NCI-H2171 (cell line): ENCODE data around the gene TINCR.
"Not testable (repeated sequence)": the region's sequence is repeated elsewhere in the genome, so short reads cannot be mapped to it uniquely, and the experiment has no call there.

Experiments used
- DNase-seq: peaks from one replicate; lab custom pipeline; 2025; lab: John Stamatoyannopoulos, UW

Gene TINCR

DNA sequence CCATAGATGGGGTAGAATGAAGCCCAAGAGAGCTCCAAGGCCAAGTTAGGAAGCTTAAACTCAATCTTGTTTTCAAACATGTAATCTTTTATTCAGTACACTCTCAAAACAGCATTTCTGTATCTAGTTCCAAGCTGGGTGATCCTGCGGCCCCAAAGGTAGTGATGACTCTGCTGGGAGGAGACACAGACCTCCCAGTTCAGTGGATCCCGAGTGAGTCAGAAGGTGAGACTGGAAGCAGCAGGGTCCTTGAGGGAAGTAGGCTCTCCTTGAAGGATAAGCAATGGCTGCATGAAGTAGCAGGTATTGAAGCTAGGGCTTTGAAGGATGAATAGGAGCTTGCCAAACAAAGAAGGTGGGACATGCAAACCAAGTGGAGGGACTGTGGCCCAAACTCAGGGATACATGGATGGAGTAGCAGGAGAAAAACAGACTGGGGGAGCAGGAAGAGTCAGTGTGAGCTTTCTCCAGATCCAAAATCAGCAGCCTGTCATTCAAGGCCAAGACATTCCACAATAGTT is 9.6 kb downstream of the TINCR start:
- DNase-seq = no peak

DNA sequence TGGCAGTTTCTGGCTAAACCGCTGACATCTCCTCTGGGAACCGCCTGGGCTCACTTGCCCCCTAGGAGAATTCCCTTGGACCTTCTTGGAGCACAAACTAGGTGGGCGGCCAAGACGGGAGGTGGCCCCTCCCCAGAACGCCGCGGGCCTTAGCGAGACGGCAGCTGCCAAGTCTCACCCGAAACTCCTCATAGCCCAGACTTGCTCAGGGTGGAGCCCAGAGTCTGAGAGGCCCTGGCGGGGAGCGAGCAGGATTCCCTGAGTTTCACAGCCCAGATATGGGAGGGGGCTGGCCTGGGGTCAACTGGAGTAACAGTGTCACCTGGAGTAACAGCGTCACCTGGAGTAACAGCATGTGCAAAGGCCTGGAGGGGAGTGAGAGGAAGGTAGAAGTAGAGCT is 10.1 kb downstream of the TINCR start:
- no peak for DNase-seq

DNA sequence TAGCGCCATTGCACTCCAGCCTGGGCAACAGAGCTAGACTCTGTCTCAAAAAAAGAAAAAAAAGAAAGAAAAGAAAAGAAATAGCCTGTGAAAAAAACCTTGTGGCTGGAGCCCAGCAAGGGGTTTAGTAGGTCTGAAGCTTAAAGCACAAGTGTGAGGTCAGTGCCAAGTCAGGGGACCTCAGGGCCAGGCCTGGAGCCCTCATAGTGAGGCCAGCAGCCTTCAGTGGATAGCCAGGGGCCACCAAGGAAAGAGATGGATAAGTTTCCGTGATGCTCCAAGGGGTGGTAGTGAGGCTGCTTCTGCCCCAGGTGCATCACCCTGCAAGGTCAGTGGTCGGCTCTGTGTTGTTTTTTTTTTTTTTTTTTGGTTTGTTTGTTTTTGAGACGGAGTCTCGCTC is 12.9 kb downstream of the TINCR start:
- no peak for DNase-seq

DNA sequence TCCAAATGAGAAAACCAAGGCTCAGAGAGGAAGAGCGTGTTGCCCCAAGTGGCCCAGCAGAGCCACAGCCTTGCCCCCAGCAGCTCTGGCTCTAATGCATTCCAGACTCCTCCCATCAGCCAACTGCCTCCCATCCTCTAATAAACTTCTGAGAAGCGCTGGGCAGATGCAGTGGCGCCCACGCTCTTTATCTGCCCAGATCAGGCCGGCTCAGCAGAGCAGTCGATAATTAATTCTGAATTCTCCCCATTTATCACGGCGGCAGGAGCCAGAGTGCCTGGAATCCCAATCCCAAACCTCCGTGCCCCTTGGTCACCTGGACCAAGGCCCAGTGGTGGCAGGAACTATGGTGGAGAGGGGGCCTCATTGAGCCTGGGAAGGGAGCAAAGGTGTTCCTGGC is 13.9 kb downstream of the TINCR start:
- DNase-seq = no peak

- peak; percentile 56 for DNase-seq
These were observed 19.9 kb downstream of the TINCR start for GRCh38 chr19:5547881-5548280.

GRCh38 chr19:5545984-5546383 is 21.8 kb downstream of the TINCR start:
- DNase-seq = no peak

GRCh38 chr19:5545051-5545450 is 22.7 kb downstream of the TINCR start:
- DNase-seq = no peak

GRCh38 chr19:5542665-5543064 is 25.1 kb downstream of the TINCR start:
- no peak for DNase-seq

GRCh38 chr19:5541456-5541855 is 26.3 kb downstream of the TINCR start:
- no peak for DNase-seq

- DNase-seq = no peak
These were observed 27.5 kb downstream of the TINCR start for GRCh38 chr19:5540208-5540607.

GRCh38 chr19:5537870-5538269 is 29.9 kb downstream of the TINCR start:
- no peak for DNase-seq

DNA sequence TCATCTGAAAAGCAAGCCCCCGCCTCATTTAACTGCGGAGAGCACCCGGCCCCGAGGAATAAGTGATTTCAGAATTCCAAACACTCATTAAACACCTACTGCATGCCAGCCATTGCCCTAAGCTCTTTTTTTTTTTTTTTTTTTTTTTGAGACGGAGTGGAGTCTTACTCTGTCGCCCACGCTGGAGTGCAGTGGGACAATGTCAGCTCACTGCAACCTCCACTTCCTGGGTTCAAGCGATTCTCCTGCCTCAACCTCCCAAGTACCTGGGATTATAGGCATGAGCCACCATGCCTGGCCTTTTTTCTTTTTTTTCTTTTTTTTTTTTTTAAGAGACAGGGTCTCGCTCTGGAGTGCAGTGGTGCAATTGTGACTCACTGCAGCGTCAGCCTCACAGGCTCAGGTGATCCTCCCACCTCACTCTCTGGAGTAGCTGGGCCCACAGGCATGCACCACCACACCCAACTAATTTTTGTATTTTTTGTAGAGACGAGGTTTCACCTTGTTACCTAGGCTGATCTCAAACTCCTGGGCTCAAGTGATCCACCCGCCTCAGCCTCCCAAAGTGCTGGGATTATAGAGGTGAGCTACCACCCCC is 30.7 kb downstream of the TINCR start:
- DNase-seq = not testable (repeated sequence)

- peak; percentile 19 for DNase-seq
These were observed 31.3 kb downstream of the TINCR start for GRCh38 chr19:5536337-5536894.

DNA sequence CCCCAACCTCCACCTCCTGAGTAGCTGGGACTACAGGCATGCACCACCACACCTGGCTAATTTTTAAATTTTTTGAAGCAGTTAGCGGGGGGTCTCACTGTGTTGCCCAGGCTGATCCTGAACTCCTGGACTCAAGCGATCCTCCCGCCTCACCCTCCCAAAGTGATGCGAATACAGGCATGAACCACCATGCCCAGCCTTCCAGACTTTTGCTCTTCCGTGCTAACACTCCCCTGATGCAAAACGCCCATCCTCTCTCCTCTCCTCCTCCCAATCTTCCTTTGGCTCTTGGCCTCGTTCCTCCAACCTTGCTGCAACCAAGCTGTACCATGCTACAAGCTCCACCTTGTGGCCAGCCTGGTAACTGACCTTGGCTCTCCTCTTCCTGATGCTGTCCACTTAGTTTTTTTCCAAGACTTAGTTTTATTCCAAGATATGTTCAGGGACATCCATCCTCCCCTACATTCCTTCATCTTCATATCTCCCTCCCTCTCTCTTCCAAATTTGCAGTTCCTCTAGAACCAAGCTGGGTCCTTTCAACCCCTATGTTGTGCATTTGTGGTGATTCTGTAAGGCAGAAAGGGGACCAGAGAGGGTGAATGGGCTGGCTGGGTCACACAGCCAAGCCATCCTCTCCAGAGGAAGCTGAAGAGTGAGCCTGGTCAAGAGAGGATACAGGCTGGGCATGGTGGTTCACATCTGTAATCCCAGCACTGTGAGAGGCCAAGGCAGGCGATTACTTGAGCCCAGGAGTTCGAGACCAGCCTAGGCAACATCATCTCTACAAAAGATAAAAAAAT is 32.8 kb downstream of the TINCR start:
- no peak for DNase-seq

GRCh38 chr19:5533257-5533656 is 34.5 kb downstream of the TINCR start:
- DNase-seq = no peak

- no peak for DNase-seq
These were observed 37.1 kb downstream of the TINCR start for GRCh38 chr19:5530701-5531100.

DNA sequence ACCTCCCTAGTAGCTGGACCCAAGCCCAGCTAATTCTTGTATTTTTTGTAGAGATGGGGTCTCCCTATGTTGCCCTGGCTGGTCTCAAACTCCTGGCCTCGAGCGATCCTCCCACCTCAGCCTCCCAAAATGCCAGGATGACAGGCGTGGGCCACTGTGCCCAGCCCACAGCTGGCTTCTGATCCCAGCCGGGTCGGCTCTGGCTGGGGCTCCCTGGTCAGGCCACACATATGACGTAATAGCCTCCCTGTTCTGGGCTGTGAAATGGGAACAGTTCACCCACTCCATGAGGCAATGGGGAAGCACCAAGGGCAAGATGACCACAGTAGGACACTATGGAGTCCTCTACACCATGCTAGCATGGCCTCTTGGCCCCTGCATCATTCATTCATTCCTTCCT is 41.1 kb downstream of the TINCR start:
- DNase-seq = no peak

GRCh38 chr19:5524081-5524480 is 43.7 kb downstream of the TINCR start:
- no peak for DNase-seq

- DNase-seq = no peak
These were observed 45.6 kb downstream of the TINCR start for GRCh38 chr19:5522106-5522505.

DNA sequence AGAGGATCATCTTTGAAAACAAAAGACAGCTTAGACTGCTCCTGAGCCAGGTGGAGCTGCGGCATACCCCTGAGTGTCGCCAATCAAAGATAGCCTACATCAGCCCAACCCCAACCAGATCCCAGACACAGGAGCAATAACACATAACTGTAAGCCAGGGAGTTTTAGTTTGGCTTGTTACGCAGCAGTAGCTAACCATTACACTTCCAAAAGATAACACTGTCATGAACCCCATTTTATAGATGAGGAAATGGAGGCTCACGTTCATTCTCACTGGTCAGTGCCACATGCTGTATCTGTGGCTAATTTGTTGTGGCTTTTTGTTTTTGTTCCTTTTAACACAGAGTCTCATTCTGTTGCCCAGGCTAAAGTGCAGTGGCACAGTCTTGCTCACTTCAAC is 47.3 kb downstream of the TINCR start:
- no peak for DNase-seq

- DNase-seq = no peak
These were observed 48.7 kb downstream of the TINCR start for GRCh38 chr19:5519076-5519475.

DNA sequence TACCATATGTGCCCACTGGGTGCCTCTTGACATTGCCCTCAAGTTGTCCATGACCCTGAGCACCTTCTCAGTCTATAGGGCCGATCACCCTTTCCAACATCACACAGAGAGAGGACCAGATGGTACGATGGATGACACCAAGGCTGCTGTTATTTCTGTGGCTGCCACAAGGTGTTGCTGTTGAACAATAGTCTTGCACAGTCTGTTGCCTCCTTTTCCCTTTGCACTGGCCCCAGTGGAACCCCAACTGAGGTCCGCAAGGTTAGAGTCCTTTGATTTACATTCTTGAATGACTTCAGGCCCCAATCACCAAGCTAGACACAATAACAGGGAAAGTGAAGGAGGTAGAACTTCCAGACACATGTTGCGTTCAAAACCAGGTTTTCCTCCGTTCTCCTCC is 52.0 kb downstream of the TINCR start:
- DNase-seq = no peak

DNA sequence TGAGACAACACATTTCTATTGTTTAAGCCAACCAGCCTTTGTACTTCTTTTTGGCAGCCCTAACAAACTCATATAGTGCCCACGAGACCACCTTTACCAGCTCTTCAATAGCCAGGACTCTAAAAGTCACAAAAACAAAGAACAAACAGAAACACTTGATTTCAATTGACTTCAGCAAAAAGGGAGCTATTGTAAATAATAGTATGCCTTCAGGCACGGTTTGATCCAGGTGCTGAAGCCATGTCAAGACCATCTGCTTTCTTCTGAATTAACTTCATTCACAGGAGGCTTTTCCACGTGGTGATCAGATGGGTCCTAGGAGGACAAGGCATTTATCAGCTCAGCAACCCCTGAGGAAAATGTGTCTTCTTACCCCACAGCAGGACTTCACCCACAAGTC is 53.8 kb downstream of the TINCR start:
- DNase-seq = no peak
